AG20443 (cell line): Measurements from ENCODE around the gene ARID3A.

Experiments
- DNase-seq: peaks from one replicate; pipeline ENCODE4 v3.0.0; 2012; ENCODE audit warnings: low spot score, mixed read lengths

The ARID3A gene

DNA sequence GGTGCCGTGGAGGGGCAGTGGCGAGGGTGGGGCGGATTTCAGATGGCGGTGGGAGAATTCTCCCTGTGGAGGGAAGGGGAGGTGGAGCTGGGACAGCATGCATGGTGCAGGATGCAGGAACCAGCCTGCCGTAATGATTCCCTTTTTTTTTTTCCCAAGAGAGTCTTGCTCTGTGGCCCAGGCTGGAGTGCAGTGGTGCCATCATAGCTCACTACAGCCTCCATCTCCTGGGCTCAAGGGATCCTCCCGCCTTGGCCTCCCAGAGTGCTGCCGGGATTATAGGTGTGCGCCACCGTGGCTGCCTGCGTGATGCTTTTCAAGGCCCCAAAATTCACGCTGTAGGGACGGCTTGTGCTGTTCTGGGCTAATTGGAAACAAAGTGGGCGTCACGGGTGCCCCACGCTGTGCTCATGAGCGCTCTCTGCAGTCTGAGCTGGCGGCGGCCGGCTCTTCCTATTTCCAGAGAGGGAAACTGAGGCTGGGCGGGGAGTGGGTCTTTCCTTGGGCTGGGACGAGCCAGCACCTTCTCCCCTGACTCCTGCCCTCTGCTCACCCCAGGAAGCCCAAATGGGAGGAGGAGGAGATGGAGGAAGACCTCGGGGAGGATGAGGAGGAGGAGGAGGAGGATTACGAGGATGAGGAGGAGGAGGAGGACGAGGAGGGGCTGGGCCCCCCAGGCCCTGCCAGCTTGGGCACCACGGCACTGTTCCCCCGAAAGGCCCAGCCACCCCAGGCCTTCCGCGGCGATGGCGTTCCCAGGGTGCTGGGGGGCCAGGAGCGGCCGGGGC lies 6.2 kb downstream of the ARID3A start:
- no peak for DNase-seq

DNA sequence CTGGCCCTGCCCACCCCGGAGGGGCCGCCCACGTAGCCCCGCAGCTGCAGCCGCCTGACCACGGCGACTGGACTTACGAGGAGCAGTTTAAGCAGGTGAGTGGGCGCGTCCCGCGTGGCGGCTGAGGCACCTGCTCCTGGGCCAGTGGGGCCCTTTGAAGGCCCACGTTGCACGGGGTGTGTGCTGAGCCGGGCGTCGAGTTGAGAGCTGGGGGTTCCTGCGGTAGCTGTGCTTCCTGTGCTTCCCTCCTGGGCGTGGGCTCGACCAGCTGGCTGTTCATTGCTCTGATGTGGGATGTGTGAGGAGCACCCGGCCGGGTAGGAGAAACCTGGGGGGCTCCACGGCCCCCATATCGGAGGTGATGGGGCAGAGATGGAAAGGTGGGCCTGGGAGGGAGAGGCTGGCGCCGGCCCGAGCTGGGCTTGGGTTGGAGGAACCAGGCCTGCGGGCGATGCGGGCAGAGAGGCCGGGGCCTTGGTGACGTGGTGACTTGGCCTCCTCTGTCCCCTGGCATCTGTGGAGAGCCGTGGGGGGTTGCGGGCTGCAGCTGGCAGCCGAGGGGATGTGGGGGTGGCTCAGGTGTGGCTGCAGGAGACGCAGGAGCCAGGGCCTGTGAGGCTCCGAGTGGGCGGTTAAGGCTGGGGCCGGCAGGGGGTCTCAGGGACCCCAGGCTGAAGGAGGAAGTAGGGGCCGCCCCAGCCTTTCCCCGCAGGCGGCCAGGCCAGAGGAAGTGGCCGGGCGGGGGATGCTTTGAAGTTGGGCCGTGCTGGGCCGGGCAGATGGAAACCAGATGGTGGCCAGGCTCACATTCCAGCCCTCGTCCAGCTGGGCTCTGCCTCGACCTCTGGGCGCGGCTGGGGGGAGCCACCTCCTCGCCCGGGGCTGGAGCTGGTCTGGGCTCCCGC lies 7.1 kb downstream of the ARID3A start:
- peak; percentile 96 for DNase-seq

DNA sequence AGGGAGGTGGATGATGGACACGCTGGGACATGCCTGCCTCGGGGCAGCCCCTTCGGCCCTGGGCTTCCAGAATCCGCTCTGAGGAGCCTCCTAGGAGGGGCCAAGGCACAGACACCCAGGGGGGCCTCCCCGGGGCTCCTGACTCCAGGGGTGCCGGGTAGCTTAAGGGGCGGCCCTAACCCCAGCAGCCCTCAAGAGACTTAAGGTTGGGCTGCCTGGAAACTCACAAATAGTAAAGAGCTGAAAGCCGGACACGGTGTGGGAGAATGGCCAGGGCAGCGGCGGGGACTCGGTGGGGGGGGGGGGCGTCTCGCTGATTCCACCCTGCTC lies 7.7 kb downstream of the ARID3A start:
- DNase-seq = no peak

DNA sequence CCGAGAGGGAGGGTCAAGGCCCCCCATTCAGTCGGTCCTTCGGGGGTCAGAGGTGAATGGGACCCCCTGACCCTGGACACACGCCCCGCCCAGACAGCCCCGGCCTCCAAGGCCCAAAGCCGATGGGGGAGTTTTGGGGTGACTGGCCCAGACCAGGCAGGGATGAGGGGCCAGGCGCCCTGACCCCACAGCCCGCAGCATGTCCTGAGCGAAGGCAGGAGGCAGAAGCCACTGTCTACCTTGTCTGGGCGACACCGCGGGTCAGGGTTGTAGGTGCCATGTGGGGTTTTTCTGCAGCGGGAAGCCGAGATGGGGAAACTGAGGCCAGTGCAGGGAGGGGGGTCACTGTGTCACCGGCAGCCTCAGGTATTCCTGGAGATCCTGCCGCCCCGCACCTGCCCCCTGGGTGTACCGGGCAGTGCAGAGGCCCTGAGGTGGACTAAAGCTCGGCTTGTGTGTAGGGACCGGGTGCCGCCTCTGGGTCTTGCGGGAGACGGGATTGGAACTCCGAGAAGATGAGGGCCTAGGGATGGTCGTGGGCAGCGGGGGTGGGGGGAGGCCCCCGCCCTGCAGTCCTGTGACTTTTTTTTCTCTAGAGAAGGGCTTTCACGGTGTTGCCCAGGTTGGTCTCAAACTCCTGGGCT lies 8.5 kb downstream of the ARID3A start:
- DNase-seq = no peak

DNA sequence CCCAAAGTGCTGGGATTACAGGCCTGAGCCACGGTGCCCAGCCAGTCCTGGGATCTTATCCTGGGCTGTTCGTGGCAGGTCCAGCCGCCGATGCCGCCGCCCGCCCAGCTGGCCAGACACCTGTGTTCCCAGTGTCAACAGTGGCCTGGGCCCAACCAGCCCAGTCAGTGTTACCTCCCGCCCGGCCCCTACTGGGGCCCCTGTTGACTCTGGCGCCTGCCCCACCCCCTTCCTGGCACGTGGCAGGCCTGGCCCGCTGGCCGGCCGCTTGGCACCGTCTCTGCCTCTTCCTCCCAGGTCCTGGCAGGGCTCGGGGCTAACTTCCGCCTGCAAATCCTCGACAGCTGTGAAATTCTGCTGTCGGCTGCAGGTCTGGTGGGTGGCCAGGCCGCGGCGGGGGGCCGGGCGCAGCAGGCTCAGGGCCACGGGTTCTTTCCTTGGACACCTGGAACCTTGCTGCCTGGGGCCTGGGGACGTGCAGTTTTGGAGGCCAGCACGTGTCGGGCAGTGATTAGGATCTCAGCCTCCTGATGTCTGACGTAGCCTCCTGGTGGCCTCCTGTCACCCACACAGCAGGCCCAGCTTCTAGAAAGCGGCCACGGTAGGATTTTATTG lies 9.1 kb downstream of the ARID3A start:
- DNase-seq = peak; percentile 63

DNA sequence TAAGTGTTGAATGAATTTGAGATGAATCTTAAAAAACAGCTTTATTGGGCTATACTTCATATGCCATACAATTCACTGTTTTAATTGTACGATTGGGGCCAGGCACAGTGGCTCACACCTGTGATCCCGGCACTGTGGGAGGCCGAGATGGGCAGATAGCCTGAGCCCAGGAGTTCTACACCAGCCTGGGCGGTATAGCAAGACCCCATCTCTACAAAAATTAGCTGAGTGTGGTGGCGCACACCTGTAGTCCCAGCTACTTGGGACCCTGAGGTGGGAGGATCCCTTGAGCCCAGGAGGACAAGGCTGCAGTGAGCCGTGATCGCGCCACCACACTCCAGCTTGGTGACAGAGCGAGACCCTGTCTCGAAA lies 10.3 kb downstream of the ARID3A start:
- DNase-seq = no peak

DNA sequence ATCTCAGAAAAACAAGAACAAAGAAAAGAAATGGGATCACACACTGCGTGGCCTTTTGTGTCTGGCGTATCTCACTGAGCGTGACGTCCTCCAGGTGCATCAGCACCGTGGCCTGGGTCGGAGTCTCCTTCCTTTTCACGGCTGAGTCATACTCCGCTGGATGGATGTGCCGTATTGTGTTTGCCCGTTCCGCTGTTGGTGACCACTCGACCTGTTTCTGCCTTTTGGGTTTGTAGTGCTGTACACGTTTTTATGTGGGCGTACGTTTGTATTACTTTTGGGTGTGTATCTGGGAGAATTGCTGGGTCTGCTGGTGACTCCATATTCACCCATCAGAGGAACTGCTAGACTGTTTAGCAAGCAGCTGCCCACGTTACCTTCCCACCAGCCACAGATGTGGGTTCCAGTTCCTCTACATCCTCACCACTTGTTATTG lies 11.4 kb downstream of the ARID3A start:
- no peak for DNase-seq

DNA sequence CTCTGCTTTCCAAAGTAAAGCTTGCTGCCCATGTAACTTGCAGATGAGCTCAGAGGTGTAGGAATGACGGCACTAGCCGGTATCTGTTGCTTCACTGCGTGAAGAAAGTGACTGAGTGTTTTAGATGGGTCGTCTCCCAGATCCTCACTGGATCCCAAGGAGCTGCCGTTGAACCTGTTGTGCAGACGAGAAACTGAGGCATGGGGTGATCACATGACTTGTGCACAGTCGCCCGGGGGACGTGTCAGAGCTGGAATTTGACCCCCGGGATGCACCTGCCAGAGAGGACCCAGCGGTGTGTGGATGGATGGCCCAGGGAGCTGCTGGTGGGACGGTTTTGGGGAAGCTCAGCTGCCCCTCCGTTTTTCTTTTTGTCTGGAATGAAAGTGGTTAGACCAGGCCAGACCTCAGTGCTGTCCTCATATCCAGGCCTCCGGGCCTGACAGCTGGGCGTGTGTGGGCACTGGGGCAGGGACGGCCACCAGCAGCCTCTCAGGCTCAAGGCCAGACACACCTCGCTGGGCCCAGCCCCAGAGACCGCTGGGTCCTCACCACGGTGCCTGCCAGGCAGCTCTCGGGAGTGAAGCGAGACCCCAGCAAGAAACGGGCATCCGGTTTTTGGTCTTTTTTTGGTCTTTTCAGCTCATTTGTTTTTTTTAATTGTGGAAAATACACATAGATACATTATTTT lies 12.5 kb downstream of the ARID3A start:
- DNase-seq = no peak

DNA sequence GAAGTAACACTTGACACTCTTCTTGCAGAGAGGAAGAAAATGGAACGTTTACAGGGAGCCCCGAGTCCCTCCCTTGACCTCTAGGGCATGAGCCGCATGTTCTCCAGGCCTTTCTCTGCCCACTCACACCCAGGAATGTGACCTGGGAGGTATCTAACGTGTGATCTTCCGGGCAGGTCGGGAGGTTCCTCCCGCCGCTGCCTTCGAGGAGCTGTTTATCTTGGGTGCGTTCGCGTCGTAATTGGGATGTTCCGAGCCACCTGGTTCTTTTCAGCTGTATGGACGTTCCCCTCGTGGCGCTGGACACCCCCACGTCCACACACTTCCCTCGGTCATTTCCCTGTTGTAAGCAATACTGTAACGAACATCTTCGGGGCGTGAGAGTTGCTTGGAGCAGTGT lies 13.6 kb downstream of the ARID3A start:
- no peak for DNase-seq

DNA sequence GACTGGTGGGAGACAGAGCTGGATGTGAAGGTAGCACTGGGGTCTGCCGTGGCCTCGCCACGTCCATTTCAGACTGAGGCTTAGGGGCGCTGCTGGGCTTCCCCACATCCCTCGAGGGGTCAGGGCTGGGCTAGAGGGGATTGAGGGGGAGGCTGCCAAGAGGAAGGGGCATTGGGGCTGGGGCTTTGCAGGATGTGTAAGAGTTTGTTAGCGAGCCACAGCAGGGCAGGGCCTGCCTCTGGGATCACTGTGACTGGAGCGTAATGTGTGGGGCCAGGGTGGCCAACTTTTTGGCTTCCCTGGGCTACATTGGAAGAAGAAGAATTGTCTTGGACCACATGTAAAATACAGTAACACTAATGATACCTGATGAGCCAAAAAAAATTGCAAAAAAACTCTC lies 14.1 kb downstream of the ARID3A start:
- no peak for DNase-seq

DNA sequence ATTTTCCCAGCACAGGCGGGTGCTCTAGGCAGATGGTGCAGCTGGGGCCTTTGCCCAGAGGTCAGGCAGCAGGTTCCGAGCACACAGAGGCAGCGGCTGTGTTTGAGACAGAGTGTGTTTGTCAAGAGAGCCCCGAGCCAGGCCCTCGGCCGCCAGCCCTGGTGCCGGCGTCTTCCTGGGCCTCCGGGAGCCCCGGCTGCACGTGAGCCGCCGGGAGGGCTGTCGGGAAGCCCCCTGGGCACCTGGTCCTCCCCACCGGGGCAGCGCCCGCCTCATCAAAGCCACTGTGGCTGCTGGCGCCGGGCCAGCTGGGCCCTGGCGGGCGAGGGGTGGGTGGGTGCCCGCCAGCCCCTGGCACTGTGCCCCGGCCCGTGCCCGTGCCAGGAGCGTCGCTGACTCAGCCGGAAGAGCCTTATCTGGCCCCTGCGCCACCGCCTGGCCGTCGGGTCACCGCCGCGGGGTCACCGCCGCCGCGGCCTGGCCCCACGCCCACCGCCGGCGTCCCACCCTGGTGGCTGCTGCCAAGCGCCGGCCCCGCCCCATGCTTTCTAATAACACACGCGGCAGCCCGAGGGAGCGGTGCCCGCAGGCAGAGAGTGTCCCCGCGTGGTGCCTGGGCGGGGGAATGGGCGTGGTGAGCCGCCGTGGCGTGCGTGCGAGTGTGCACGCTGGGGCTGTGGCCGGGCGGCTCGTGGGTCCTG lies 14.9 kb downstream of the ARID3A start:
- peak; percentile 81 for DNase-seq

DNA sequence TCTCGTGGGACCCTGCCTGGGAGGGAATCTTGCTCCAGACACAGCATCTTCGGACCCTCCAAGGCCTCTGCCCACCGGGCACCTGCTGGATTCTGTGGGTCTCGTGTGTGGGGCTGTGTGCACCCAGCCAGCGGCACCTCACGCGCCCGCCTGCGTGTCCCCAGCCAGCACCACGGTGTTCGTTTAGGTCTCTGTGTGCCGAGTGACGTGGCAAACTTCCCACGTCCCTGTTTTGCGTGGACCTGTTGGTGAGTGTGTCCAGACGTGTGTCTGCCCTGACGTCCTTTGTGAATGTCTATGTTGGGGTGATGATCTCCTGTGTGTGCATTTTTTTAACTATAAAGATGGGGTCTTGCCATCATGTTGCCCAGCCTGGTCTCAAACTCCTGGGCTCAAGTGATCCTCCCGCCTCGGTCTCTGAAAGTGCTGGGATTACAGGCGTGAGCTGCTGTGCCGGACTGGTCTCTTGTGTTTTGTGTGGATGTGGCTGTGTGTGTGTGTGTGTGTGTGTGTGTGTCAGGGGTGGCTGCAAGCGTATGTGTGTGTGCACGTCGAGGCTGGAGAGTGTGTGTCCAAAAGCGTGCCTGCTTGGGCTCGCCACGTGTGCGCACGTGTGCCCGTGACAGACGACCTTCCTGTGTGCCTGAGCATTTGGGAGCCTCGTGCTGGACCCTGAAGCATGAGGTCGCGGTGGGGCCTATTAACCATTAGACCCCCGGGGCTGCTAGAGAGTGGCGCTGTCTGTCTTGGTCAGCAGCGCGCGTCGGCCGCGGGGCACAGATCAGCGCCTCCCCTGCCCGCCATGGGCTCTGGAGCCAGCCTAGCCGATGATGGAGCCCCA lies 15.7 kb downstream of the ARID3A start:
- no peak for DNase-seq

DNA sequence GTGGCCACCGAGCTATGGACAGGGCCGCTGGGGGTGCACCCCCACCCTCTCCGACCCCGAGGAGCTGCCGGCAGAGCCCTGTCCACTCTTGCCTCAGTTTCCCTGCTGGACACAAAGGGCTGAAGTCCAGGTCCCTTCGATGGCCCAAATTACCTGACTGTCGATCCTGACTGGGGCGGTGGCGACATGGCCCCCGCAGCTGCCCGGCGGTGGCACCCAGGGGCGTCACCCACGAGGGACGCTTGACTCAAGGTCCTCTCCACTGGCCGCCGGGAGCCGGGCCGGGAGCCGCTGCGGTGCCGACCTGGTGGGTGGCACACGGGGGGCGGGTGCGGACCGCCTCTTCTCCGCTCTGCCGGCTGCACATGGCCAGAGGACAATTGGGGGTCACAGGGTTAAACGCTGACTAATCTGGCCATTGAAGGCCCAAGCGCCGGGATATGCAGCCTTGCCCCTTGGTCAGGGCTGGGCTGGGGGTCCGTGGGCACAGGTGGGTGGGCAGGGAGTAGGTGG lies 16.4 kb downstream of the ARID3A start:
- no peak for DNase-seq

DNA sequence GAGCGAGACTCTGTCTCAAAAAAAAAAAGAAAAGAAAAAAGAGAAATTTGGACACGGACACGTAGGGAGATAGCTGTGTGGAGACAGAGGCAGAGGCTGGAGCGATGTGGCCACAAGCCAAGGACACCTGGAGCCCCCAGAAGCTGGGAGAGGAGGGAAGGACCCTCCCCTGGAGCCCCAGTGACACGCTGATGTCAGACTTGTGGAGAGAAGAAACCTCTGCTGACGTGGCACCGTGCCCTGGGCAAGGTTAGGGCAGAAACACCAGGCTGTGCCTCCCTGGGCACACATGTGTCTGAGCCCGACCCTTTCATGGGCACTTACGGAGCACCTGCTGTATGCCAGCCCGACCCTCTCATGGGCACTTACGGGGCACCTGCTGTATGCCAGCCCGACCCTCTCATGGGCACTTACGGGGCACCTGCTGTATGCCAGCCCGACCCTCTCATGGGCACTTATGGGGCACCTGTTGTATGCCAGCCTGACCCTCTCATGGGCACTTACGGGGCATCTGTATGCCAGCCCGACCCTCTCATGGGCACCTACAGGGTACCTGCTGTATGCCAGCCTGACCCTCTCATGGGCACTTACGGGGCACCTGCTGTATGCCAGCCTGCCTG lies 17.8 kb downstream of the ARID3A start:
- no peak for DNase-seq

DNA sequence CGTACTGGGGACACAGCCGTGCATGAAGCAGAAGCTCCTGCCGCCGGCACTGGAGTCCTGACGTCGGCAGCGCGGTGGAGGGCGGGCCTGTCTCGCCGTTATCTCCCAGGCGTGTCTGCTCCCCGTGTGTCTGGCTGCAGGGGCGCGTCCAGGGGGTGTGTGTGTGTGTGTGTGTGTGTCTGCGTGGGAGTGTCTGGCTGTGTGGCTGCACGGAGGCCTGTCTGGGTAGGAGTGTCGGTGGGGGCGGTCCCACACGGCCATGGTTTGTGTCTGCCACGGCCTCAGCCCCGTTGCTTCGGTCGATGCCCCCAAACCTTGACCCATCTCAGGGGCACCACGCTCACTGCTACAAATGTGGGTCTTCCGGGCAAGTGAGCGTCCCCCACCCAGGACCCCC lies 18.3 kb downstream of the ARID3A start:
- DNase-seq = no peak

DNA sequence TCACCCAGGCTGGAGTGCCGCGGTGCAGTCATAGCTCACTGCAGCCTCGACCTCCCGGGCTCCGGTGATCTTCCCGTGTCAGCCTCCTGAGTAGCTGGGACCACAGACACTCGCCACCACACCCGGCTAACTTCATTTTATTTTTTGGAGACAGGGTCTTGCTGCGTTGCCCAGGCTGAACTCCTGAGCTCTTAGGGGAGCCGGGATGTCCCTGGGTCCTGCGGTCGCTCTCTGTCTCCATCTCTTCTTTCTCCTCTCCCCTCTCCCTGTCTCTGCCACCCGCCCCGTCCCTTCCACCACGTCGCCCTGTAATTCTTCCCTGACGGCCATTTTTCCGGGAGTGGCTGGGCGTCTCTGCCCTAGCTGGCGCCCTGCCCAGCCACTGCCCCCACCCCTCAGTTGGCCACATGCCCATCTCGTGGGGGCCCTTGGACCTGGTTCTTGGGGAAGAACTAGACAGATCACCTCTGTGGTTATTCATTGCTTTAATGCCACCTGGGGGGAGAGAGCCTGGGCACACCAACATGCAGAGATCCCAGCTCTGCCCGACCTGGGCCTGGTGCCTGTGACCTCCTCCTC lies 18.9 kb downstream of the ARID3A start:
- no peak for DNase-seq

DNA sequence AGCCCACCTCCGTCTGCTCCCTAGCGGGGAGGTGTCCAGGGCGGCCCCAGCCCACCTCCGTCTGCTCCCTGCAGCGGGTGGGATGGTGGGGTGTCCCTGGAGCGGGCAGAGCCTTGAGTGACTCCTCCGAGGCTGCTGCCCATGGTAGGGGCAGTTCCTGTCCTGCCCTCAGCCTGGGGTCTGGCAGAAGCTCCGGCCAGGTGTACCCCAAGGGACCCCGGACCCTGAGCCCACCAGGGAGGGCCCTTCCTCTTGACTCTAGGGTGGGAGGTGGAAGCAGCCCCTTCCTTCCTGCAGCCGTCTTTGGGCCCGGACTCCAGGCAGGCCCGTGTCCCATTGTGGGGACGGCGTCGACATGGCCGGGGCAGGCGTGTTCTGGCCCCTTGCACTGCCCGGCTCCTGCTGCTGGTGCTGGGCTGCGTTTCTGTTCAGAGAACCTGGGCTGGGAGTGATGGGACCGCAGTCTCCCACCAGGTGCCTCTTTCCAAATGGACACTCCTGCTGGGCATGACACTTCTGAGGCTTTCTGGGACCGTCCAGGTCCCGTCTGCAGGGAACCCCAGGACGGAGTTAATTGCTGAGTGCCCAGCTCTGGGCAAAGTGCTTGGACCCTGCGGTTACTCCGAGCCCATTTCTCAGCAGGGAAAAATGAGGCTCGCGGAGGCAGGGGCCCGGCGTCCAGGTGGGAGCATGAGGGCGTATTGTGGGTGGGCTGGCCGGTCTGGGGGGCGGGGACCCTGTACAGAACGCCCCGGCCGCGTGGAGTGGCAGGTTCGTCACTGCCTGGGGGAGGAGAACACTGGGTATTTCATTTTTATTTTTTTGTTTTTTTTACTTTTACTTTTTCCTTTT lies 19.8 kb downstream of the ARID3A start:
- no peak for DNase-seq

DNA sequence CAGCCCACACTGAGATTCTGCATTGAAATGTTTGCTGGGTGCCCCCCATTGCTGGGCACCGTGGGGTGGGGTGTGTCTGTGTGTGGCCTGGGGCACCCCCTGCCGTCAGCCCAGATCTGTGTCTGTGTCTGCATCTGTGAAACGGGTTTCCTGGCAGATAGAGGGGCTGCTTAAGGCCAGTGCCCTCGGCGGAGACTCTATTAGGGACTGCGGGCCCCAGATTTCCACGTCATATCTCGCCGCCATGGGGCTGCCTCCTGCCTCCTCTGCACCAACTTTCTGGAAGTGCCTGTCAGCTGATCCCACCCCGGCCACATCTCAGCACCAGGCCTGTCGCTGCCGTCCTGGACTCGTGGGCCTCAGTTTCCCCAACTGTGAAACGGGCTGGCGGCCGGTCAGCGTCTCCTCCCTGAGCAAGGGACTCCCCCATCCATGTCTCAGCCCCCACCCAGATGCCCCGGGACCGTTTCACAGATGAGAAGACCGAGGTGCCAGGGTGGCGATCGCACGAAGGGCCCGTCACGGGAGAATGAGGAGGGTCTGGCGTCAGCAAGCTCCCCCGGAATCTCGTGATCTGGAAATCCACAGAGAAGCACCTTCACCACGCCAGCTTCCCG lies 21.4 kb downstream of the ARID3A start:
- DNase-seq = no peak
